K562 (cell line): ENCODE data around the gene IFRD1.

Experiments
- BHLHE40 ChIP-seq: IDR thresholded peaks from 2 replicates; pipeline ENCODE4 v1.6.1; 2011; ENCODE audit warnings: low read length, improper control_type of control experiment
- CTCF ChIP-seq, 3 experiments: IDR thresholded peaks in 2 of 3; conservative IDR thresholded peaks in 1 of 3; 2 replicates each; pipeline ENCODE4 v1.5.1; 2011 to 2012; ENCODE audit warnings: low read length in 3 of 3, mild to moderate bottlenecking in 3 of 3, control low read depth in 2 of 3, improper control_type of control experiment in 1 of 3, inconsistent platforms in 1 of 3, low read depth in 1 of 3, mixed read lengths in 1 of 3, moderate library complexity in 1 of 3; ENCODE audit not compliant: insufficient read depth in 2 of 3
- DPF2 ChIP-seq: fragments of 450-650 bp; IDR thresholded peaks from 2 replicates; pipeline ENCODE4 v1.6.1; 2016
- ELF4 ChIP-seq: fragments of 450-650 bp; formaldehyde crosslinking; IDR thresholded peaks from 2 replicates; pipeline ENCODE4 v1.4.0; 2022; ENCODE audit warnings: missing genetic modification characterization
- JUNB ChIP-seq: fragments of 450-650 bp; formaldehyde crosslinking; conservative IDR thresholded peaks from 2 replicates; pipeline ENCODE4 v1.4.0; 2020; ENCODE audit warnings: mild to moderate bottlenecking
- NFYB ChIP-seq: IDR thresholded peaks from 2 replicates; pipeline ENCODE4 v1.6.1; 2011; ENCODE audit warnings: mild to moderate bottlenecking, moderate library complexity; ENCODE audit not compliant: insufficient read length; ENCODE audit errors: extremely low read depth
- NR3C1 ChIP-seq: sonication (generic); formaldehyde crosslinking; IDR thresholded peaks from 2 replicates; pipeline ENCODE4 v1.8.1; 2022; ENCODE audit warnings: missing genetic modification reagents
- POLR2AphosphoS5 ChIP-seq: IDR thresholded peaks from 2 replicates; pipeline ENCODE4 v1.6.1; 2011; ENCODE audit warnings: mild to moderate bottlenecking, low read depth, low read length, moderate library complexity; ENCODE audit not compliant: control insufficient read depth, insufficient read depth
- SMAD1 ChIP-seq: fragments of 150-350 bp; IDR thresholded peaks from 2 replicates; pipeline ENCODE4 v1.6.1; 2014; ENCODE audit warnings: low read length, low read depth; ENCODE audit not compliant: partially characterized antibody
- TAF7 ChIP-seq: fragments of 450-650 bp; IDR thresholded peaks from 2 replicates; pipeline ENCODE4 v1.6.1; 2016; ENCODE audit warnings: missing genetic modification characterization, missing compliant biosample characterization
- ZNF695 ChIP-seq: fragments of 450-650 bp; formaldehyde crosslinking; IDR thresholded peaks from 2 replicates; pipeline ENCODE4 v1.4.0; 2020; ENCODE audit warnings: mild to moderate bottlenecking, moderate library complexity

- TF ChIP-seq ELF4 (CRISPR knock-in tag) (no peak), JUNB (CRISPR knock-in tag) (no peak), POLR2AphosphoS5 (no peak), CTCF (IDR thresholded peaks at IDR 0.05 in 2 of 3, conservative IDR thresholded peaks at IDR 0.05 in 1 of 3; ENCODE audit: insufficient read depth in 2 of 3, low read depth in 1 of 3, low read length in 3 of 3) (peak in 2 of 3 experiments; percentile 8 to 39; a peak in 2 of 6 replicates), SMAD1 (no peak), TAF7 (no peak), ZNF695 (CRISPR knock-in tag) (no peak), DPF2 (peak; percentile 50), NR3C1 (CRISPR knock-in tag) (no peak), NFYB (no peak), BHLHE40 (no peak)
These were observed 55.2 kb downstream of the IFRD1 start for GRCh38 chr7:112505495-112505894.
